Ureter (tissue), 1 donor: ENCODE data around the gene HECW1. TPM values are rescaled to one million over a fixed set of nuclear protein-coding genes. Genes with fewer than 3 reads are reported as not detected.
"Not testable (repeated sequence)": the region's sequence is repeated elsewhere in the genome, so short reads cannot be mapped to it uniquely, and the experiment has no call there.

Experiments
- DNase-seq: peaks from one replicate; pipeline ENCODE4 v3.0.0-alpha.2; 2020; ENCODE audit warnings: low spot score
- total RNA-seq: library from RNA; stranded (reverse); gene quantifications from one replicate; pipeline ENCODE4 v1.2.4, GENCODE V29; 2023
- donor health status: DM: yes; HTN: yes; CAD: no.

The HECW1 gene
- total RNA-seq, 1 donor from 2014 or later, result 1.3 TPM

- no peak for DNase-seq
Observed at GRCh38 chr7:43208242-43208641, 95.8 kb downstream of the HECW1 start.

GRCh38 chr7:43210539-43210938 lies 98.1 kb downstream of the HECW1 start:
- DNase-seq, result not testable (repeated sequence)

- DNase-seq, result no peak
Observed at GRCh38 chr7:43211286-43211685, 98.8 kb downstream of the HECW1 start.

- DNase-seq, result no peak
Observed at GRCh38 chr7:43211693-43212092, 99.2 kb downstream of the HECW1 start.

DNA sequence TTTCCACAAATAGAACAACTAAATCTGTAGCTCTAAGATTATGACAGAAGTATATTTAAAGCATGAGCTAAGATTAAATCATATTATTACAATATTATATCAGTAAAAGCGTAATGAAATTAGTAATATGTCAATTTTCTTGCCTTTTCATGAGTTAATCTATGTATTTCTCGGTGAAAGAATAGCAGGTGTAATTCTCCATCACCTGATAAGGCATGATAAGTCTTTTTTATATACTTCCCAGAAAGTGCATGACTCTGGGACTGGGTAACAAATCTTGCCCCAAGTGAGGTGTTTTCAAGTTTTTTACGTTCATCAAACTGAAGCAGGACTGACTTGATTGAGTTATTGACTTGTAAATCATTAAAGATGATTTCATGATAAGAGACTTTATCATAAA lies 100.5 kb downstream of the HECW1 start:
- no peak for DNase-seq

DNA sequence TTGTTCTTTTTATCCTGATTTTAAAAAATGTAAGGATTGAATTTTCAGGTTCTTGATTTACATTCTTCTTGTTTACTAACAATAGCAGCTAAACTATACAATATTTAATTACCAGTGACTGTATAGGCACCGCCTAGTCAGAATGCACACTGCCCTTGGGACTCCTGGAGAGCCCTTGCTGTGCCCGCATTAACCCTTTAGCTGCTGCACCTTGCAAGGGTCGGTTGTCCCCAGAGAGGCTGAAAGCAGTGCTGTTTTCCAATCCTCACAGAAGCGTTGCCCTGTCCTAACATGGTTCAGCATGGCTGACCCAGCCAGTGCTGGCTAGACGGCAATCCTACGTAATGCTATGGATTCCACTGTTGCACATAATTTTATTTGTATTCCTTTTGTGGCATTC lies 102.6 kb downstream of the HECW1 start:
- DNase-seq, result no peak

GRCh38 chr7:43217055-43217454 lies 104.6 kb downstream of the HECW1 start:
- DNase-seq, result no peak

- not testable (repeated sequence) for DNase-seq
Observed at GRCh38 chr7:43218901-43219300, 106.5 kb downstream of the HECW1 start.

DNA sequence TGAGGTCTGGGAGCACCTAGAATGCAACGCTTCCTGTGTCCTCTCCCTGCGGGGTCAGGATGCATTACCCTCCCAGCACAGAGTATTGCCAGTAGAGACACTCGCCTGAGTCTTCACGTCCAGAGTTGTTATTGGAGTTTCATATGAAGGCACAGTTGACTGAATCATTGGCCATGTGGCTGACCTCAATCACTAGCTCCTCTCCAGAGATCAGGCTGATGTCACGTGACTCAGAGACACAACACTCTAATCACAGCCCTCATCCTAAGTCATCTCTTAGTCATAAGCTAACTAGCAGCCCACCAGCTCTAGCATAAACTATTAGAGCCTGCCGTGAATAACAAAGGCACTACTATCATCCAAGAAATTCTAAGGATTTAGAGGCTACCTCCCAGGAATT lies 107.8 kb downstream of the HECW1 start:
- no peak for DNase-seq

DNA sequence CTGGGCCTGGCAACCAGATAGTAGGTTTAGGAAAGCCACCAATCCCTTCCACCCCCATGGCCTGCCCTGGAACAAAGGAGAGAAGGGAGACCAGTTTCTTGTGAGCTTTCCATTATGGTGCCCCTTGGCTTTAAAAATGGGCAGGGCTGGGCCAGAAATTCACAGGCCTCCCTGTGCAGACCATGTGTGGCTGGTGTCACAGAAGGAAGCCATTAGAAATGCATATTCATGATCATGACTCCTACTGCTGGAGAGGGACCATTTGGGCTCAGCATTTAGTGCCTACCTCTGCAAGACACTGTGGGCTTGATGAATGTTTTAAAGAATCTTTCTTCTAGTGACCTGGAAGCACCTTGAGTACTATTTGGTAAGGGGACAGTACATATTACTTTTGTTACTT lies 108.3 kb downstream of the HECW1 start:
- DNase-seq, result no peak

GRCh38 chr7:43229801-43230200 lies 117.4 kb downstream of the HECW1 start:
- no peak for DNase-seq

DNA sequence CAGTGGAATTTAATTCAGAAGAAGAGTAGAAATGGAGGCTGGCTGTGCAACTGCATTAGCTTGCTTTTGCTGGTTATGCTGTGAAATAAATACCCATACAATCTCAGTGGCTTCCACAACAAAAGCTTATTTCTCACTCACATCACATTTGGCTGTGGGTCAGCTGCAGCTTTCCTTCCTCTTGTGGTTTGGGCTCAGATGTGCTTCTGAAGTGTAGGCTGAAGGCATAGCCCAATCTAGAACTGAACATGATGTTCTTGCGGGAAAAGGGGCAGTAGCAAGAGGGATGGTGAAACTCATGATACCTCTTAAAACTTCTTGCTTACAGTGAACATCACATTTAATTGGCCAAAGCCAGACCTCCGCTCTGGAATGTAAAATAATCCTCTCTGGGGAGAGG lies 119.9 kb downstream of the HECW1 start:
- DNase-seq, result no peak

DNA sequence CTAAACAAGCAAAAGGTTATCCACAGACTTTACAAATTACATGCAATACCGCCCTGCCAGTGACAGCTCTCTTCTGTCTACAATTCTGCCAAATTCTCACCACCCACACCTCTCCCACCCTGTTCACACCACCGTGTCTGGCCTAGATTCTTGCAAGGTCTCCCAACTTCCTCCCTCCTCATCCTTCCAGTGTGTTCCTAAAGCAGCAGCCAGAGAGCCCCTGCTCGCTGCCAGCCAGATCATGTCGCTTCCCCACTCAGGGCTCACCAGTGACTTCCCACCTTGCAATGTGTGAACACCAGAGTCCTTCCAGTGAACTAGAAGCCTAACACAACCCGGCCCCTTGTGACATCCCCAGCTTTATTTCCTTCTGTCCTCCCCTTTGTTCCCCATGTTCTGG lies 121.6 kb downstream of the HECW1 start:
- no peak for DNase-seq

DNA sequence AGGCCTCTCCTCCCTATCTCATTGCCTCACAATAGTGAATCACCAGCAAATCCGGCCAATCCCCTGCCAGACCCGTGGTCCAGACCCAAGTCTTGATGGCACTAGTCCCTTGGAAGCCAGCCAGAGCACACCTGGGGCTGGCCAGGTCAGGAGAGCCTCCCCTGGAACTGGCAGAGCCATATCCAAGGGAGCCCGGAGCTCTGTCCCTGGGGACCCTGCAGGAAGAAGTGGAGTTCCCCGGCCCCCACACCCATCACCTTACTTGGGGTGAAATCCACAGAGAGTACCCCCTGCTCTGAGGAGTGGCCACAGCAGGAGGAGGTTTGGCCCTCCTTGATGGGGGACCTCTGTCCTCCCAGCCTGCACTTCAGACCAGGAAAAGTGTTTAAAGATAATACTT lies 122.5 kb downstream of the HECW1 start:
- no peak for DNase-seq

DNA sequence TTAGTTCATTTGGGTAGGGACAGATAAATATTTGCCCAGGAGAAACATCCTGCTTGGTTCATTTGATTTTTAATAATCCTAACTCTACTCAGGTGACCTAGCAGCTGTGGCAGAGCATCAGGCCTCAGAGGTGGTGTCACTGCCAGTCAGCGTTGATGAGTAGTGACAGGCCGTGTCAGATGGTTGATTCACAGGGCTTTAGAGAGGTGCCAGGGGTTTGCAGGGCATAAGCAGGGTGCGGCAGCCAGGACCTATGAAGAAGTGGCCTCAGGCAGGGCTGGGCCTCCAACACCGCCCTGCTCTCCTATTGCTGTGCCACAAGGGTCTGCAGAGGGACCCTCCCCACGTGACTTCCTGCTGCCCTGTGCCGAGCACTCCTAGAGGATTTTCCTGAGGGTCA lies 128.1 kb downstream of the HECW1 start:
- DNase-seq, result no peak

DNA sequence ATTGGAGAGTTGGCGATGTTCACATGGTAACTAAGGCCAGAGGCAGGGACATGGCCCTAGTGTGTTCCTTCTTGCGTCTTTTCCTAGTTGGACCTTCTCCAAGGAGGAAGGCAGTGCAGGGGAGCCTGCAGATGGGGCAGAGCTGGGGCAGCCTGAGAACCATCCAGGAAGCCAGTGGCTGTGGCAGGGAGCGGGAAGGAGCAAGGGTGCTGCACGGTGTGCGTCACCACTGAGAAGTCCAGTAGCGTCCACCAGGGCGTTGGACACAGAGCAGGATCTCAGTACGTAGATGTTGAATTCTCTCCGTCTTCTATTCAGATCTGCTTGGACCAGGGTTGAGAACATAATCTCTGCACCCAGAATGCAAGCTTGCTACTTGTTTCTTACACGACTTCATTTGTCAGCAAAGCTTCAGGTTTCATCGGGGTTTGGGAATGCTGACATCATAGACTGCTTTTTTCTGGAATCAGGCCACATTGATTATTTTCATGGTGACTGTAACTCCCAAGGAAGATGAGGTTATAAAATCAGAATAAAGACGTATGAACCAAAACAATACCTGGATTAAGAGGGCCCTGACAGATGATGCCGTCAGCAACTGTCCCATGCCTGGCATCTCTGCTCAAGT lies 130.3 kb downstream of the HECW1 start:
- DNase-seq, result no peak

DNA sequence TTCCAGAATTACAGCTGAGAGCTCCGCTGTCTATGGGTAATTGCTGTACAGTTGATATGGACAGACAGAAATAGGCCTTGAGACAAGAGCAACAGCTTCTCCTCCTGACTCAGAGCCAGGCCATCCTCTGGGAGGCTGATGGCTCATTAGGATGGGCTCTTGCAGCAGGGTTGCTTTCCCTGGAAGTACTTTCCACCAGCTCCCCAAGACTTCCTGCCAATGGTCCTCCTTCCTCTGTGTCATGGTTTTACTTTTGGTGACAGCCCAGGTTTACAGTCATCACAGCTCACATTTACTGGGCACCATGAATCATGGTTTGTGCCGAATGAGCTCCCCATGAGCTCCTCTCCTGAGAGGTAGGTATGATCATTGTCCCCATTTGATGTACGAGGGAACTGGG lies 131.8 kb downstream of the HECW1 start:
- no peak for DNase-seq

- no peak for DNase-seq
Observed at GRCh38 chr7:43244784-43245183, 132.3 kb downstream of the HECW1 start.

GRCh38 chr7:43247757-43248156 lies 135.3 kb downstream of the HECW1 start:
- no peak for DNase-seq

- no peak for DNase-seq
Observed at GRCh38 chr7:43248553-43248952, 136.1 kb downstream of the HECW1 start.

DNA sequence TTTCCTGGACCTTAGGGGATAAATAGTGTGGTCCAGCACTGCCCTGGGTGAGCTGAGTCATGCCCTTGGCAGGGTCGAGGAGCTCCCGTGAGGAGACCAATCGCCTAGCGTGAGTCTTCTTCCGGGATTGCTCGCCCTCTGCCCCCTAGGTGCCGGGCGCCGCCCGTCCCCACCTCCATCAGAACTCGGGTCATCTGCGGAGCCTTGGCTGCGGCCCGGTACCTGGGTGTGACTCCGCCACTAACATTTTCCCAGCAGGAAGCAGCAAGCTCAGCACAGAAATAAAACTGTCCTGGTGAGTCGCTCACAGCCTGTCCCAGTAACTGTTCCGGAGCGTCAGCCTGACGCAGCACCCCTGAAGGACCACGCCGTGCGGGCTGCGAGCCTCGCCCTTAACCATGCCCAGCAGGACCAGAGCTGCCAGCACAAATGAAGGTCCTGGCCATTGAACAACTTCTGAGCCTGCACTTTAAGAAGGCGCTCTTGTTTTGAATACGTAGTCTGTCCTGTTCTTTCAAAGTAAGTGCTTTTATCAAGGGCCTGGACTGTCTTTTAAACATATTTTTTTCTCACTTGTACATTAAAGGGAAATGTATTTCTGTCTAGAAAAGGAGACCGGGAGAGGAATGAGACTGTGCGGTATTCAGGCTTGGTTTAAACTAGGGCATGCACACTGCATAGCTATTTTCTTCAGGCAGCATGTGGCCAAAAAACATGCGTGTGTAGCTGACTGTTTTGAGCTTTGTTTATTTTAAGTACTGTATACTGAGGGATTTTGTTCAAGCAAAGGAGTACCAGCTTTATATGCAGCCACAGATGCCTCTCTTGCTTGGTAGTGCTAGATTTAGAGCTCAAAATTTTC lies 136.7 kb downstream of the HECW1 start:
- DNase-seq, result no peak

GRCh38 chr7:43249823-43250145 lies 137.3 kb downstream of the HECW1 start:
- DNase-seq, result no peak
